ENCODE data around the gene FAM133A. TPM values are rescaled to one million over a fixed set of nuclear protein-coding genes. Genes with fewer than 3 reads are reported as not detected.

The FAM133A gene
- not detected for polyA plus RNA-seq (2012; ENCODE audit: insufficient read length, low read depth)

DNA sequence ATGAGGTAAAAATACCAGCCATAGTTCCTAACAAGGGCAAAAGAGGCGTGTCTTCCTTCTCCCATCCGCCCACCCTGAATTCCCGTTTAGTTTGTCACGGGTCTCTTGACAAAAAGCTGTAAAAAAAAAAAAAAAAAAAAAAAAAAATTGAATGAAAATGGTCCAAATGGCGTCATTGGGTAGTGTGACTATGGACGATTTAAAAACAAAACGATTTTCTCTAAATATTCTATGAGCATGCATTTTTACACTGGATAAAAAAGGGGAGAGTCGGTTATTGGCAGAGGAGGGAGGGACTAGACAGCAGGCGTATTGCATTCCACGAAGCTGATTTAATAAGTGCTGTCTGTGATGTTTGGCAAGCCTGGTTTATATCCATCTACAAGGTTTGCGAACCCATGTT lies at the start of gene FAM133A:
TSS of gene FAM133A (plus strand) at position 338 of the 403 bp plus-strand sequence. CDS start 35,214 bp downstream, outside the sequence.
- TF ChIP-seq, protein P1, sequence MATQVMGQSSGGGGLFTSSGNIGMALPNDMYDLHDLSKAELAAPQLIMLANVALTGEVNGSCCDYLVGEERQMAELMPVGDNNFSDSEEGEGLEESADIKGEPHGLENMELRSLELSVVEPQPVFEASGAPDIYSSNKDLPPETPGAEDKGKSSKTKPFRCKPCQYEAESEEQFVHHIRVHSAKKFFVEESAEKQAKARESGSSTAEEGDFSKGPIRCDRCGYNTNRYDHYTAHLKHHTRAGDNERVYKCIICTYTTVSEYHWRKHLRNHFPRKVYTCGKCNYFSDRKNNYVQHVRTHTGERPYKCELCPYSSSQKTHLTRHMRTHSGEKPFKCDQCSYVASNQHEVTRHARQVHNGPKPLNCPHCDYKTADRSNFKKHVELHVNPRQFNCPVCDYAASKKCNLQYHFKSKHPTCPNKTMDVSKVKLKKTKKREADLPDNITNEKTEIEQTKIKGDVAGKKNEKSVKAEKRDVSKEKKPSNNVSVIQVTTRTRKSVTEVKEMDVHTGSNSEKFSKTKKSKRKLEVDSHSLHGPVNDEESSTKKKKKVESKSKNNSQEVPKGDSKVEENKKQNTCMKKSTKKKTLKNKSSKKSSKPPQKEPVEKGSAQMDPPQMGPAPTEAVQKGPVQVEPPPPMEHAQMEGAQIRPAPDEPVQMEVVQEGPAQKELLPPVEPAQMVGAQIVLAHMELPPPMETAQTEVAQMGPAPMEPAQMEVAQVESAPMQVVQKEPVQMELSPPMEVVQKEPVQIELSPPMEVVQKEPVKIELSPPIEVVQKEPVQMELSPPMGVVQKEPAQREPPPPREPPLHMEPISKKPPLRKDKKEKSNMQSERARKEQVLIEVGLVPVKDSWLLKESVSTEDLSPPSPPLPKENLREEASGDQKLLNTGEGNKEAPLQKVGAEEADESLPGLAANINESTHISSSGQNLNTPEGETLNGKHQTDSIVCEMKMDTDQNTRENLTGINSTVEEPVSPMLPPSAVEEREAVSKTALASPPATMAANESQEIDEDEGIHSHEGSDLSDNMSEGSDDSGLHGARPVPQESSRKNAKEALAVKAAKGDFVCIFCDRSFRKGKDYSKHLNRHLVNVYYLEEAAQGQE (IDR thresholded peaks at IDR 0.05; ENCODE audit: insufficient read depth in 1 of 2, low read depth in 2 of 2, low read length in 2 of 2): no peak
- no peak for TF ChIP-seq SIN3A (IDR thresholded peaks at IDR 0.05; ENCODE audit: borderline replicate concordance, insufficient read depth, low read length)
- no peak for TF ChIP-seq POLR2AphosphoS5 (IDR thresholded peaks at IDR 0.05; ENCODE audit: low read depth, low read length)
- TF ChIP-seq FOXP2 (optimal IDR thresholded peaks at IDR 0.05; ENCODE audit: borderline replicate concordance, extremely low read depth, extremely low read length, insufficient read depth): no peak
- TF ChIP-seq TAF1 (IDR thresholded peaks at IDR 0.05; ENCODE audit: borderline replicate concordance, insufficient read depth, low read length): no peak

DNA sequence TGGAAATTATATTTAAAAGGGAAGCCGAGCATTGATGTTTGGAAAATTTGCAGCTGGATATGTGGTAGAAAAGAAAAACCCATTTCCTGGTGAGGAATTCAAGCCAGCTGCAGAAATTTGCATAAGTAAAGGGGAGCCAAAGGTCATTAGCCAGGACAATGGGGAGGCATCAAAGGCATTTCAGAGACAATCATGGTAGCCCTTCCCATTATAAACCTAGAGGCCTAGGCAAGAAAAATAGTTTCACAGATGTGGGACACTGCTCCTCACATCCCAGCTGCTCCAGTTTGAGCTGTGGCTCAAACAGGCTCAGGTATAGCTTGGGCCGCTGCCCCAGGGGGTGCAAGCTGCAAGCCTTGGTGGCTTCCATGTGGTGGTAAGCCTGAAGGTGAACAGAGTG lies 36.4 kb upstream of the FAM133A start:
- TF ChIP-seq SIN3A (IDR thresholded peaks at IDR 0.05; ENCODE audit: borderline replicate concordance, insufficient read depth, low read length) (no peak), TAF1 (IDR thresholded peaks at IDR 0.05; ENCODE audit: borderline replicate concordance, insufficient read depth, low read length) (no peak), FOXP2 (optimal IDR thresholded peaks at IDR 0.05; ENCODE audit: borderline replicate concordance, extremely low read depth, extremely low read length, insufficient read depth) (no peak), POLR2AphosphoS5 (IDR thresholded peaks at IDR 0.05; ENCODE audit: low read depth, low read length) (no peak)
- TF ChIP-seq, protein P1 (IDR thresholded peaks at IDR 0.05; ENCODE audit: insufficient read depth in 1 of 2, low read depth in 2 of 2, low read length in 2 of 2): no peak

DNA sequence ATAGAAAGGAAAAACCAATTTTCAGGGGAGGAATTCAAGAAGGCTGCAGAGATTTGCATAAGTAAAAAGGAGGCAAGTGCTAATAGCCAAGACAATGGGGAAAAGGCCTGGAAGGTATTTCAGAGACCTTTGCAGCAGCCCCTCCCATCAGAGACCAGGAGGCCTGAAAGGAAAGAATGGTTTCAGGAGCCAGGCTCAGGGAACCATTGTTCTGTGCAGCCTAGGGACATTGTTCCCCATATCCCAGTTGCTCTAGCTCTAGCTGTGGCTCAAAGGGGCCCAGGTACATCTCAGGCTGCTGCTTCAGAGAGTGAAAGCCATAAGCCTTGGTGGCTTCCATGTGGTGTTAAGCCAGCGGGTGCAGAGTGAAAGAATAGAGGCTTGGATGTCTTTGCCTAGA lies 24.6 kb upstream of the FAM133A start:
- TF ChIP-seq SIN3A (IDR thresholded peaks at IDR 0.05; ENCODE audit: borderline replicate concordance, insufficient read depth, low read length) (no peak), POLR2AphosphoS5 (IDR thresholded peaks at IDR 0.05; ENCODE audit: low read depth, low read length) (no peak), FOXP2 (optimal IDR thresholded peaks at IDR 0.05; ENCODE audit: borderline replicate concordance, extremely low read depth, extremely low read length, insufficient read depth) (no peak), TAF1 (IDR thresholded peaks at IDR 0.05; ENCODE audit: borderline replicate concordance, insufficient read depth, low read length) (no peak)
- TF ChIP-seq, protein P1 (IDR thresholded peaks at IDR 0.05; ENCODE audit: insufficient read depth in 1 of 2, low read depth in 2 of 2, low read length in 2 of 2): no peak

DNA sequence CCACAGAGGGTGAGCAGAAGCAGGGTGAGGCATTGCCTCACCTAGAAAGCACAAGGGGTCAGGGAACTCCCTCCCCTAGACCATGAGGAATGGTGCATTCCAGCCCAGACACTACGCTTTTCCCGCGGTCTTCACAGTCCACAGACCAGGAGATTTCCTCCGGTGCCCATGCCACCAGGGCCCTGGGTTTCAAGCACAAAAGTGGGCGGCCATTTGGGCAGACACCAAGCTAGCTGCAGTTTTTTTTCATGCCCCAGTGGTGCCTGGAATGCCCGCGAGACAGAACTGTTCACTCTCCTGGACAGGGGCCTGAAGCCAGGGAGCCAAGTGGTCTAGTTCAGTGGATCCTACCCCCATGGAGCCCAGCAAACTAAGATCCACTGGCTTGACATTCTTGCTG lies 13.4 kb upstream of the FAM133A start:
- TF ChIP-seq TAF1 (IDR thresholded peaks at IDR 0.05; ENCODE audit: borderline replicate concordance, insufficient read depth, low read length): no peak
- no peak for TF ChIP-seq SIN3A (IDR thresholded peaks at IDR 0.05; ENCODE audit: borderline replicate concordance, insufficient read depth, low read length)
- TF ChIP-seq FOXP2 (optimal IDR thresholded peaks at IDR 0.05; ENCODE audit: borderline replicate concordance, extremely low read depth, extremely low read length, insufficient read depth): no peak
- TF ChIP-seq, protein P1 (IDR thresholded peaks at IDR 0.05; ENCODE audit: insufficient read depth in 1 of 2, low read depth in 2 of 2, low read length in 2 of 2): no peak
- no peak for TF ChIP-seq POLR2AphosphoS5 (IDR thresholded peaks at IDR 0.05; ENCODE audit: low read depth, low read length)

All from PFSK-1 (cell line).